GM12878 (cell line): Measurements from ENCODE around the gene PUS10. TPM values are rescaled to one million over a fixed set of nuclear protein-coding genes. Genes with fewer than 3 reads are reported as not detected.

Source experiments
- ATAC-seq: fragments of 200-7000 bp; cut with Tn5 transposase; 3 replicates; pipeline ENCODE4 v1.9.1; 2020; ENCODE audit warnings: mild to moderate bottlenecking, moderate library complexity
- BruUV-seq: library from RNA; stranded (reverse); fragments of 400-500 nt; replicated peaks from 2 replicates; lab custom pipeline; 2021; lab: Mats Ljungman, UMichigan
- CTCF ChIA-PET: fragments of 300-600 bp; sonication (Branson Sonifier 250); formaldehyde crosslinking; extraction: SDS; loops from one replicate; lab custom pipeline; 2021; ENCODE audit warnings: inconsistent platforms; lab: Yijun Ruan, JAX
- POLR2A ChIA-PET: fragments of 350-600 bp; formaldehyde crosslinking; extraction: SDS; loops from one replicate; lab custom pipeline; 2021; ENCODE audit warnings: inconsistent platforms; lab: Charles Lee
- RAD21 ChIA-PET: fragments of 300-600 bp; sonication (Branson Sonifier 250); formaldehyde crosslinking; loops from one replicate; lab custom pipeline; 2023; ENCODE audit warnings: antibody characterized with exemption; ENCODE audit not compliant: unreplicated experiment; lab: Charles Lee
- SMC1A ChIA-PET: fragments of 300-600 bp; sonication (Branson Sonifier 250); formaldehyde crosslinking; loops from one replicate; lab custom pipeline; 2023; ENCODE audit not compliant: unreplicated experiment, uncharacterized antibody; lab: Charles Lee
- DNase-seq: peaks from one replicate; pipeline ENCODE4 v3.0.0-alpha.2; 2011; ENCODE audit warnings: low read depth, low spot score
- FAIRE-seq: peaks from 3 replicates; lab custom pipeline; 2011; peaks lifted over from hg19 to GRCh38; lab: Jason Lieb, UNC
- H2AFZ ChIP-seq: 2 replicates; pipeline ENCODE4 v1.6.0; 2011; ENCODE audit warnings: low read depth, low read length, control low read depth; ENCODE audit not compliant: control insufficient read depth
- H3K27ac ChIP-seq: 2 replicates; pipeline ENCODE4 v1.5.1; 2011; ENCODE audit warnings: control low read depth; ENCODE audit not compliant: control insufficient read depth, insufficient read depth
- H3K27me3 ChIP-seq, 2 experiments: replicated peaks in 1 of 2; 2 replicates each; pipeline versions ENCODE4 v1.6.0 to v1.6.1; 2011; ENCODE audit warnings: low read length in 1 of 2; ENCODE audit not compliant: control insufficient read depth in 2 of 2, insufficient read depth in 2 of 2
- H3K36me3 ChIP-seq, 2 experiments: 2 replicates each; pipeline ENCODE4 v1.5.1; 2011; ENCODE audit warnings: low read length in 1 of 2; ENCODE audit not compliant: control insufficient read depth in 2 of 2, insufficient read depth in 2 of 2
- H3K4me1 ChIP-seq: 2 replicates; pipeline ENCODE4 v1.6.1; 2011; ENCODE audit warnings: mild to moderate bottlenecking, low read length, moderate library complexity, mixed read lengths; ENCODE audit not compliant: control insufficient read depth, insufficient read depth
- H3K4me2 ChIP-seq: 2 replicates; pipeline ENCODE4 v1.6.0; 2011; ENCODE audit warnings: control low read depth; ENCODE audit not compliant: control insufficient read depth, insufficient read depth
- H3K4me3 ChIP-seq: fragments of 200-600 bp; sonication (generic); 2 replicates; pipeline ENCODE4 v1.5.1; 2016
- H3K79me2 ChIP-seq: 2 replicates; pipeline ENCODE4 v1.6.0; 2011; ENCODE audit warnings: low read length; ENCODE audit not compliant: control insufficient read depth, insufficient read depth
- H3K9ac ChIP-seq: 2 replicates; pipeline ENCODE4 v1.8.0; 2011; ENCODE audit warnings: low read length, control low read depth, mixed read lengths; ENCODE audit not compliant: control insufficient read depth, insufficient read depth
- H3K9me3 ChIP-seq: replicated peaks from 3 replicates; pipeline ENCODE4 v1.5.1; 2011; ENCODE audit warnings: mild to moderate bottlenecking, low read length; ENCODE audit not compliant: control insufficient read depth, insufficient read depth
- H4K20me1 ChIP-seq: 2 replicates; pipeline ENCODE4 v1.6.0; 2011; ENCODE audit not compliant: control insufficient read depth, insufficient read depth
- ASH2L ChIP-seq: fragments of 300-600, 200-600 bp; sonication (generic); IDR thresholded peaks from 2 replicates; pipeline ENCODE4 v1.6.1; 2017; ENCODE audit warnings: low read depth, mild to moderate bottlenecking, borderline replicate concordance
- BCL11A ChIP-seq: IDR thresholded peaks from 2 replicates; pipeline ENCODE4 v1.6.1; 2011; ENCODE audit warnings: low read depth, low read length
- IKZF2 ChIP-seq, 2 experiments: fragments of 450-650 bp; IDR thresholded peaks; 2 replicates each; pipeline ENCODE4 v1.6.1; 2017; ENCODE audit warnings: mild to moderate bottlenecking in 2 of 2, moderate library complexity in 2 of 2
- IRF4 ChIP-seq: IDR thresholded peaks from 2 replicates; pipeline ENCODE4 v1.6.1; 2011; ENCODE audit warnings: low read depth, low read length
- JUNB ChIP-seq: IDR thresholded peaks from 2 replicates; pipeline ENCODE4 v1.6.1; 2016; ENCODE audit warnings: antibody characterized with exemption, mild to moderate bottlenecking
- JUND ChIP-seq: IDR thresholded peaks from 2 replicates; pipeline ENCODE4 v1.6.1; 2012; ENCODE audit warnings: low read depth, mild to moderate bottlenecking, low read length, improper control_type of control experiment, moderate library complexity
- KLF5 ChIP-seq: fragments of 450-650 bp; IDR thresholded peaks from 2 replicates; pipeline ENCODE4 v1.6.1; 2014; ENCODE audit warnings: mild to moderate bottlenecking; ENCODE audit not compliant: partially characterized antibody
- NFIC ChIP-seq: IDR thresholded peaks from 2 replicates; pipeline ENCODE4 v1.6.1; 2012; ENCODE audit warnings: low read depth, mild to moderate bottlenecking, inconsistent platforms, low read length, moderate library complexity
- NR2C1 ChIP-seq: fragments of 450-650 bp; IDR thresholded peaks from 2 replicates; pipeline ENCODE4 v1.6.1; 2017; ENCODE audit warnings: antibody characterized with exemption, mild to moderate bottlenecking, moderate library complexity
- NR2F1 ChIP-seq: fragments of 450-650 bp; conservative IDR thresholded peaks from 2 replicates; pipeline ENCODE4 v1.6.1; 2017; ENCODE audit warnings: mild to moderate bottlenecking
- POLR2AphosphoS2 ChIP-seq: IDR thresholded peaks from 2 replicates; pipeline ENCODE4 v1.6.1; 2011; ENCODE audit warnings: low read depth, mild to moderate bottlenecking, low read length, improper control_type of control experiment, moderate library complexity
- RCOR1 ChIP-seq: conservative IDR thresholded peaks from 2 replicates; pipeline ENCODE4 v1.6.1; 2012; ENCODE audit warnings: low read depth, low read length, improper control_type of control experiment
- RUNX3 ChIP-seq: IDR thresholded peaks from 2 replicates; pipeline ENCODE4 v1.6.1; 2012; ENCODE audit warnings: low read length, inconsistent platforms
- SPI1 ChIP-seq: IDR thresholded peaks from 2 replicates; pipeline ENCODE4 v1.6.1; 2011; ENCODE audit warnings: low read depth, mild to moderate bottlenecking, low read length, moderate library complexity, borderline replicate concordance; ENCODE audit not compliant: insufficient read depth
- SUZ12 ChIP-seq: fragments of 200-600 bp; sonication (generic); IDR thresholded peaks from one replicate; pipeline ENCODE4 v1.6.1; 2018; ENCODE audit warnings: antibody characterized with exemption, mild to moderate bottlenecking; ENCODE audit not compliant: unreplicated experiment
- WGBS: methylation state at CpG from one replicate; pipeline ENCODE4 v1.1.6; 2016; ENCODE audit warnings: low lambda C conversion rate; ENCODE audit not compliant: insufficient replicate concordance, insufficient coverage; ENCODE audit errors: missing lambda C conversion rate; 5-methylcytosine and 5-hydroxymethylcytosine counted together
- in situ Hi-C: fragments of 300-500 bp; cut with MboI; formaldehyde crosslinking; loops from 9 replicates; pipeline ENCODE4 v1.14.3; 2018; ENCODE audit warnings: mixed read lengths
- intact Hi-C: fragments of 100-400 bp; cut with micrococcal nuclease; formaldehyde crosslinking; loops from one replicate; pipeline ENCODE4 v1.14.2; 2022; ENCODE audit not compliant: unreplicated experiment
- polyA plus RNA-seq, 11 experiments: library from polyadenylated mRNA; depleted of rRNA in 4 of 11; unstranded in 6 of 11; stranded (reverse) in 5 of 11; fragments of >200 nt; fragmentation: Nextera tagmentation in 4 of 11; fragmentation: Illumina TruSeq in 1 of 11; extraction: Ambion mirVana in 4 of 11; extraction: Trizol in 1 of 11; gene quantifications; 1 replicate in 1 of 11; 2 replicates in 10 of 11; pipeline versions ENCODE4 v1.2.1 to v1.2.3, GENCODE V29; 2011 to 2016; ENCODE audit warnings: inconsistent platforms in 2 of 11, missing spikeins in 2 of 11, low read depth in 1 of 11
- total RNA-seq, 4 experiments: library from RNA; depleted of rRNA in 3 of 4; stranded (reverse); fragments of >200 nt in 3 of 4; fragmentation: Illumina TruSeq in 1 of 4; extraction: Trizol in 1 of 4; gene quantifications; 2 replicates each; pipeline versions ENCODE4 v1.2.1 to v1.2.3, GENCODE V29; 2013 to 2021
- TF ChIP-seq, protein P1 (sequence below): fragments of 450-650 bp; formaldehyde crosslinking; IDR thresholded peaks from 2 replicates; pipeline ENCODE4 v1.4.0; 2020; ENCODE audit warnings: mild to moderate bottlenecking, moderate library complexity
- TF ChIP-seq, protein P2 (sequence below): fragments of 450-650 bp; conservative IDR thresholded peaks from 2 replicates; pipeline ENCODE4 v1.6.1; 2017; ENCODE audit warnings: mild to moderate bottlenecking, moderate library complexity

PUS10 gene
- total and polyA plus RNA-seq, 10 of the 15 experiments (the other 5 are each of a cell fraction or from before 2014, with no cell fraction given), result 9.1 to 17.0 (median 13.0) TPM

DNA sequence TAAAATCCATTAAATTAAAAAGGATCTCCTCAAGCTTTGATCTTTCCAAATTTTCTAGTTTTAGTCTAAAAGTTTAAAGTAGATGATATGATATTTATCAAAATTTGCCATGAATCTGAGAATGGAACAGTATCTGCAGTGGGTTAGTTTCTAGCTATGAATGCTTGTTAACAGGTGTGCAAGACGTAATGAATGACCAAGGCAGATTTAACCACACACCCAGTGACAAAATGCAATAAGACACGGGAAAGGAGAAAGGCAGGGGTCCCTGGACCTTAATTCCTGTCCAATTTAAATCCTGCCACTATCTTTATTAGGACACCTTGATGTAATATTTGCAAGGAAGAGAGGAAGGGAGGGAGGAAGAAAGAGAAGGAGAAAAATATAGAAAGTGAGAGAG lies 31.0 kb downstream of the PUS10 start:
- in situ Hi-C loops (no loop called here), intact Hi-C loops (no loop called here)
- ChIA-PET SMC1A (interaction anchor here (0.9 to 4.2 kb wide), 12 partner anchors 11 to 190 kb away, joined by 3 to 41 read pairs (median 4); partner anchors contain the start of gene REL), POLR2A (interaction anchor here (1.0 kb wide), 1 partner anchor 13 kb away, joined by 7 read pairs; no protein-coding TSS in a partner anchor), RAD21 (interaction anchor here (0.6 to 2.4 kb wide), 9 partner anchors 9 to 105 kb away, joined by 3 to 11 read pairs (median 4); partner anchors contain the start of gene REL), CTCF (interaction anchor here (0.6 to 1.9 kb wide), 9 partner anchors 11 to 185 kb away, joined by 3 to 10 read pairs (median 4); no protein-coding TSS in a partner anchor)
- no peak for TF ChIP-seq ASH2L
- TF ChIP-seq IKZF2 (IDR thresholded peaks at IDR 0.05), result 0 out of 4 replicates have a peak, but pooled peaks of 1 of the 2 experiments have one; percentile 28
- TF ChIP-seq, protein P1, sequence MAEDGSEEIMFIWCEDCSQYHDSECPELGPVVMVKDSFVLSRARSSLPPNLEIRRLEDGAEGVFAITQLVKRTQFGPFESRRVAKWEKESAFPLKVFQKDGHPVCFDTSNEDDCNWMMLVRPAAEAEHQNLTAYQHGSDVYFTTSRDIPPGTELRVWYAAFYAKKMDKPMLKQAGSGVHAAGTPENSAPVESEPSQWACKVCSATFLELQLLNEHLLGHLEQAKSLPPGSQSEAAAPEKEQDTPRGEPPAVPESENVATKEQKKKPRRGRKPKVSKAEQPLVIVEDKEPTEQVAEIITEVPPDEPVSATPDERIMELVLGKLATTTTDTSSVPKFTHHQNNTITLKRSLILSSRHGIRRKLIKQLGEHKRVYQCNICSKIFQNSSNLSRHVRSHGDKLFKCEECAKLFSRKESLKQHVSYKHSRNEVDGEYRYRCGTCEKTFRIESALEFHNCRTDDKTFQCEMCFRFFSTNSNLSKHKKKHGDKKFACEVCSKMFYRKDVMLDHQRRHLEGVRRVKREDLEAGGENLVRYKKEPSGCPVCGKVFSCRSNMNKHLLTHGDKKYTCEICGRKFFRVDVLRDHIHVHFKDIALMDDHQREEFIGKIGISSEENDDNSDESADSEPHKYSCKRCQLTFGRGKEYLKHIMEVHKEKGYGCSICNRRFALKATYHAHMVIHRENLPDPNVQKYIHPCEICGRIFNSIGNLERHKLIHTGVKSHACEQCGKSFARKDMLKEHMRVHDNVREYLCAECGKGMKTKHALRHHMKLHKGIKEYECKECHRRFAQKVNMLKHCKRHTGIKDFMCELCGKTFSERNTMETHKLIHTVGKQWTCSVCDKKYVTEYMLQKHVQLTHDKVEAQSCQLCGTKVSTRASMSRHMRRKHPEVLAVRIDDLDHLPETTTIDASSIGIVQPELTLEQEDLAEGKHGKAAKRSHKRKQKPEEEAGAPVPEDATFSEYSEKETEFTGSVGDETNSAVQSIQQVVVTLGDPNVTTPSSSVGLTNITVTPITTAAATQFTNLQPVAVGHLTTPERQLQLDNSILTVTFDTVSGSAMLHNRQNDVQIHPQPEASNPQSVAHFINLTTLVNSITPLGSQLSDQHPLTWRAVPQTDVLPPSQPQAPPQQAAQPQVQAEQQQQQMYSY (CRISPR knock-in tag), result no peak
- TF ChIP-seq NR2F1, result no peak
- peak; percentile 43; the same call in 1 of the 2 replicates for TF ChIP-seq NFIC
- TF ChIP-seq RUNX3, result peak; percentile 64
- no peak for TF ChIP-seq SPI1
- 0 out of 2 replicates have a peak, but pooled peaks have one; percentile 17 for TF ChIP-seq JUNB
- no peak for TF ChIP-seq RCOR1
- no peak for TF ChIP-seq BCL11A
- no peak for TF ChIP-seq NR2C1
- TF ChIP-seq, protein P2, sequence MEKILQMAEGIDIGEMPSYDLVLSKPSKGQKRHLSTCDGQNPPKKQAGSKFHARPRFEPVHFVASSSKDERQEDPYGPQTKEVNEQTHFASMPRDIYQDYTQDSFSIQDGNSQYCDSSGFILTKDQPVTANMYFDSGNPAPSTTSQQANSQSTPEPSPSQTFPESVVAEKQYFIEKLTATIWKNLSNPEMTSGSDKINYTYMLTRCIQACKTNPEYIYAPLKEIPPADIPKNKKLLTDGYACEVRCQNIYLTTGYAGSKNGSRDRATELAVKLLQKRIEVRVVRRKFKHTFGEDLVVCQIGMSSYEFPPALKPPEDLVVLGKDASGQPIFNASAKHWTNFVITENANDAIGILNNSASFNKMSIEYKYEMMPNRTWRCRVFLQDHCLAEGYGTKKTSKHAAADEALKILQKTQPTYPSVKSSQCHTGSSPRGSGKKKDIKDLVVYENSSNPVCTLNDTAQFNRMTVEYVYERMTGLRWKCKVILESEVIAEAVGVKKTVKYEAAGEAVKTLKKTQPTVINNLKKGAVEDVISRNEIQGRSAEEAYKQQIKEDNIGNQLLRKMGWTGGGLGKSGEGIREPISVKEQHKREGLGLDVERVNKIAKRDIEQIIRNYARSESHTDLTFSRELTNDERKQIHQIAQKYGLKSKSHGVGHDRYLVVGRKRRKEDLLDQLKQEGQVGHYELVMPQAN, result no peak
- no peak for TF ChIP-seq SUZ12
- no peak for TF ChIP-seq JUND
- no peak for TF ChIP-seq POLR2AphosphoS2
- TF ChIP-seq IRF4, result no peak
- no peak for TF ChIP-seq KLF5
- Histone ChIP-seq H3K9me3 (peaks cover 5% of the 10 kb centered on the region; the same call in 2 of the 3 replicates), H3K4me2 (no peak overlapping the region), H2AFZ (no peak overlapping the region), H3K27me3 (no peaks in the 10 kb centered on the region), H3K36me3 (no peaks in the 10 kb centered on the region; a peak in 1 of 4 replicates), H3K4me1 (peaks cover 17% of the 10 kb centered on the region), H3K4me3 (no peak overlapping the region), H3K79me2 (no peaks in the 10 kb centered on the region), H4K20me1 (no peaks in the 10 kb centered on the region), H3K27ac (peak overlapping the region; percentile 8; the same call in 1 of the 2 replicates), H3K9ac (no peak overlapping the region)
- BruUV-seq, result no TSS peak
- DNase-seq (no peak), ATAC-seq (peak; percentile 47), FAIRE-seq (no peak)
- 4% methylated on average over 2 of the region's 2 CpGs for WGBS
